ENCODE results near the gene OSM. TPM values are rescaled to one million over a fixed set of nuclear protein-coding genes. Genes with fewer than 3 reads are reported as not detected.
A peak's percentile ranks its signal among the peaks of the same experiment; 100 is the strongest.

The OSM gene
- total and polyA plus RNA-seq, 2 experiments from 2014 or later = not detected

DNA sequence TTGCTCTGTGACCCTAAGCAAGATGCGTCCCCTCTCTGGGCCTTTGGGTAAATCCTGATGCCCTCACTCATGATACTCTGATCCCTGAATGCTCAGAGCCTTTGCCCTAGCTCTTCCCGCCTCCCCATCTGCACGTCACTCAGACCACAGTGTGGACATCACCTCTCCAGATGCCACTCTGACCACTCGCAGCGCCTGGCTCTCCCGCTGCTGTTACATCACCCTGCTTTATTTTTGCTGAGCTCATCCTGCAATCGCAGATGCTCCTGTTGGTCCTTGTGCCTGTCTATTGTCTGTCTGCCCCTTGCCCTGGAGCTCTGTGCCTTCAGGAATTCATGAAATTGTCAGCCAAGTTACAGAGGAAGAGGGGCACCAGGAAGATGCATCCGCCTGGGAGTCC lies 5.5 kb downstream of the OSM start:
- H3K9me2 ChIP-seq (ENCODE audit: insufficient read depth) = no peaks in the 10 kb centered on the region
- ATAC-seq (no peak), DNase-seq (ENCODE audit: low spot score) (no peak)
- Mint-ChIP-seq H3K4me3 (no peak overlapping the region), H3K9me3 (no peaks in the 10 kb centered on the region; the same call in 2 of the 3 replicates), H3K4me1 (peaks cover 27% of the 10 kb centered on the region), H3K27me3 (ENCODE audit: insufficient read depth, low read depth, poor library complexity) (peaks cover 23% of the 10 kb centered on the region), H3K27ac (no peak overlapping the region), H3K36me3 (ENCODE audit: low read depth) (no peaks in the 10 kb centered on the region; the same call in 2 of the 3 replicates)
- no peaks in the 10 kb centered on the region; the same call in 1 of the 2 replicates for H3K27me3 ChIP-seq (ENCODE audit: insufficient read depth)
- TF ChIP-seq, protein P1, sequence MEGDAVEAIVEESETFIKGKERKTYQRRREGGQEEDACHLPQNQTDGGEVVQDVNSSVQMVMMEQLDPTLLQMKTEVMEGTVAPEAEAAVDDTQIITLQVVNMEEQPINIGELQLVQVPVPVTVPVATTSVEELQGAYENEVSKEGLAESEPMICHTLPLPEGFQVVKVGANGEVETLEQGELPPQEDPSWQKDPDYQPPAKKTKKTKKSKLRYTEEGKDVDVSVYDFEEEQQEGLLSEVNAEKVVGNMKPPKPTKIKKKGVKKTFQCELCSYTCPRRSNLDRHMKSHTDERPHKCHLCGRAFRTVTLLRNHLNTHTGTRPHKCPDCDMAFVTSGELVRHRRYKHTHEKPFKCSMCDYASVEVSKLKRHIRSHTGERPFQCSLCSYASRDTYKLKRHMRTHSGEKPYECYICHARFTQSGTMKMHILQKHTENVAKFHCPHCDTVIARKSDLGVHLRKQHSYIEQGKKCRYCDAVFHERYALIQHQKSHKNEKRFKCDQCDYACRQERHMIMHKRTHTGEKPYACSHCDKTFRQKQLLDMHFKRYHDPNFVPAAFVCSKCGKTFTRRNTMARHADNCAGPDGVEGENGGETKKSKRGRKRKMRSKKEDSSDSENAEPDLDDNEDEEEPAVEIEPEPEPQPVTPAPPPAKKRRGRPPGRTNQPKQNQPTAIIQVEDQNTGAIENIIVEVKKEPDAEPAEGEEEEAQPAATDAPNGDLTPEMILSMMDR (conservative IDR thresholded peaks at IDR 0.05; ENCODE audit: low read depth in 2 of 2) = no peak
- TF ChIP-seq ETS1 (IDR thresholded peaks at IDR 0.05) (no peak), REST (IDR thresholded peaks at IDR 0.05; ENCODE audit: unreplicated experiment) (no peak), STAT1 (IDR thresholded peaks at IDR 0.05; ENCODE audit: unreplicated experiment) (no peak), JUNB (IDR thresholded peaks at IDR 0.05; ENCODE audit: unreplicated experiment) (no peak), CREB1 (CRISPR knock-in tag; IDR thresholded peaks at IDR 0.05; ENCODE audit: low read depth) (no peak), EZH2phosphoT487 (IDR thresholded peaks at IDR 0.05; ENCODE audit: unreplicated experiment) (no peak), ZNF331 (CRISPR knock-in tag; IDR thresholded peaks at IDR 0.05; ENCODE audit: low read depth) (no peak), ZNF114 (CRISPR knock-in tag; IDR thresholded peaks at IDR 0.05) (no peak), NANOG (IDR thresholded peaks at IDR 0.05; ENCODE audit: borderline replicate concordance) (no peak), EZH2 (IDR thresholded peaks at IDR 0.05; ENCODE audit: low read depth, unreplicated experiment) (no peak)
- TF ChIP-seq, protein P2, sequence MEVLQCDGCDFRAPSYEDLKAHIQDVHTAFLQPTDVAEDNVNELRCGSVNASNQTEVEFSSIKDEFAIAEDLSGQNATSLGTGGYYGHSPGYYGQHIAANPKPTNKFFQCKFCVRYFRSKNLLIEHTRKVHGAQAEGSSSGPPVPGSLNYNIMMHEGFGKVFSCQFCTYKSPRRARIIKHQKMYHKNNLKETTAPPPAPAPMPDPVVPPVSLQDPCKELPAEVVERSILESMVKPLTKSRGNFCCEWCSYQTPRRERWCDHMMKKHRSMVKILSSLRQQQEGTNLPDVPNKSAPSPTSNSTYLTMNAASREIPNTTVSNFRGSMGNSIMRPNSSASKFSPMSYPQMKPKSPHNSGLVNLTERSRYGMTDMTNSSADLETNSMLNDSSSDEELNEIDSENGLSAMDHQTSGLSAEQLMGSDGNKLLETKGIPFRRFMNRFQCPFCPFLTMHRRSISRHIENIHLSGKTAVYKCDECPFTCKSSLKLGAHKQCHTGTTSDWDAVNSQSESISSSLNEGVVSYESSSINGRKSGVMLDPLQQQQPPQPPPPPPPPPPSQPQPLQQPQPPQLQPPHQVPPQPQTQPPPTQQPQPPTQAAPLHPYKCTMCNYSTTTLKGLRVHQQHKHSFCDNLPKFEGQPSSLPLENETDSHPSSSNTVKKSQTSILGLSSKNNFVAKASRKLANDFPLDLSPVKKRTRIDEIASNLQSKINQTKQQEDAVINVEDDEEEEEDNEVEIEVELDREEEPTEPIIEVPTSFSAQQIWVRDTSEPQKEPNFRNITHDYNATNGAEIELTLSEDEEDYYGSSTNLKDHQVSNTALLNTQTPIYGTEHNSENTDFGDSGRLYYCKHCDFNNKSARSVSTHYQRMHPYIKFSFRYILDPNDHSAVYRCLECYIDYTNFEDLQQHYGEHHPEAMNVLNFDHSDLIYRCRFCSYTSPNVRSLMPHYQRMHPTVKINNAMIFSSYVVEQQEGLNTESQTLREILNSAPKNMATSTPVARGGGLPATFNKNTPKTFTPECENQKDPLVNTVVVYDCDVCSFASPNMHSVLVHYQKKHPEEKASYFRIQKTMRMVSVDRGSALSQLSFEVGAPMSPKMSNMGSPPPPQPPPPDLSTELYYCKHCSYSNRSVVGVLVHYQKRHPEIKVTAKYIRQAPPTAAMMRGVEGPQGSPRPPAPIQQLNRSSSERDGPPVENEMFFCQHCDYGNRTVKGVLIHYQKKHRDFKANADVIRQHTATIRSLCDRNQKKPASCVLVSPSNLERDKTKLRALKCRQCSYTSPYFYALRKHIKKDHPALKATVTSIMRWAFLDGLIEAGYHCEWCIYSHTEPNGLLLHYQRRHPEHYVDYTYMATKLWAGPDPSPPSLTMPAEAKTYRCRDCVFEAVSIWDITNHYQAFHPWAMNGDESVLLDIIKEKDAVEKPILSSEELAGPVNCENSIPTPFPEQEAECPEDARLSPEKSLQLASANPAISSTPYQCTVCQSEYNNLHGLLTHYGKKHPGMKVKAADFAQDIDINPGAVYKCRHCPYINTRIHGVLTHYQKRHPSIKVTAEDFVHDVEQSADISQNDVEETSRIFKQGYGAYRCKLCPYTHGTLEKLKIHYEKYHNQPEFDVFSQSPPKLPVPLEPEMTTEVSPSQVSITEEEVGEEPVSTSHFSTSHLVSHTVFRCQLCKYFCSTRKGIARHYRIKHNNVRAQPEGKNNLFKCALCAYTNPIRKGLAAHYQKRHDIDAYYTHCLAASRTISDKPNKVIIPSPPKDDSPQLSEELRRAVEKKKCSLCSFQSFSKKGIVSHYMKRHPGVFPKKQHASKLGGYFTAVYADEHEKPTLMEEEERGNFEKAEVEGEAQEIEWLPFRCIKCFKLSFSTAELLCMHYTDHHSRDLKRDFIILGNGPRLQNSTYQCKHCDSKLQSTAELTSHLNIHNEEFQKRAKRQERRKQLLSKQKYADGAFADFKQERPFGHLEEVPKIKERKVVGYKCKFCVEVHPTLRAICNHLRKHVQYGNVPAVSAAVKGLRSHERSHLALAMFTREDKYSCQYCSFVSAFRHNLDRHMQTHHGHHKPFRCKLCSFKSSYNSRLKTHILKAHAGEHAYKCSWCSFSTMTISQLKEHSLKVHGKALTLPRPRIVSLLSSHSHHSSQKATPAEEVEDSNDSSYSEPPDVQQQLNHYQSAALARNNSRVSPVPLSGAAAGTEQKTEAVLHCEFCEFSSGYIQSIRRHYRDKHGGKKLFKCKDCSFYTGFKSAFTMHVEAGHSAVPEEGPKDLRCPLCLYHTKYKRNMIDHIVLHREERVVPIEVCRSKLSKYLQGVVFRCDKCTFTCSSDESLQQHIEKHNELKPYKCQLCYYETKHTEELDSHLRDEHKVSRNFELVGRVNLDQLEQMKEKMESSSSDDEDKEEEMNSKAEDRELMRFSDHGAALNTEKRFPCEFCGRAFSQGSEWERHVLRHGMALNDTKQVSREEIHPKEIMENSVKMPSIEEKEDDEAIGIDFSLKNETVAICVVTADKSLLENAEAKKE (CRISPR knock-in tag; IDR thresholded peaks at IDR 0.05) = no peak
- H3K4me3 ChIP-seq = no peak overlapping the region
- peak overlapping the region; percentile 59; the same call in 1 of the 2 replicates for H2AFZ ChIP-seq
- H3K4me2 ChIP-seq = no peak overlapping the region
- H3K4me1 ChIP-seq (ENCODE audit: insufficient read depth) = peaks cover 15% of the 10 kb centered on the region
- H3K79me2 ChIP-seq (replicated peaks; ENCODE audit: insufficient read depth) = no peaks in the 10 kb centered on the region
- H4K20me1 ChIP-seq (replicated peaks; ENCODE audit: insufficient read depth) = no peaks in the 10 kb centered on the region
- no peaks in the 10 kb centered on the region for H3F3A ChIP-seq (replicated peaks; ENCODE audit: low read depth)
- no peak overlapping the region for H3K27ac ChIP-seq (ENCODE audit: low read depth)
- no peaks in the 10 kb centered on the region for H3K36me3 ChIP-seq (ENCODE audit: insufficient read depth)

Measured in GM23338 (cell line).